HEK293 (cell line): ENCODE data around the gene CAPN8.

Source experiments
- CTCF ChIP-seq: fragments of 450-650 bp; formaldehyde crosslinking; IDR thresholded peaks from 2 replicates; pipeline ENCODE4 v1.5.1; 2016; ENCODE audit warnings: missing biosample characterization, missing genetic modification characterization
- ZNF423 ChIP-seq: fragments of 450-650 bp; formaldehyde crosslinking; IDR thresholded peaks from 2 replicates; pipeline ENCODE4 v1.5.1; 2016; ENCODE audit warnings: missing biosample characterization, missing genetic modification characterization

GRCh38 chr1:223531742-223532341 lies 133.7 kb downstream of the CAPN8 start:
- TF ChIP-seq ZNF423 (tag by site-specific recombination) (no peak), CTCF (tag by site-specific recombination) (peak; percentile 76; the same call in 1 of the 2 replicates)
